GM23248 (cell line): Measurements from ENCODE around the gene VWA2. TPM values are rescaled to one million over a fixed set of nuclear protein-coding genes. Genes with fewer than 3 reads are reported as not detected.

Experiments used
- DNase-seq: peaks from one replicate; pipeline ENCODE4 v3.0.0-alpha.2; 2015
- H2AFZ ChIP-seq: fragments of 200-600 bp; sonication (generic); 2 replicates; pipeline ENCODE4 v1.6.1; 2016; ENCODE audit warnings: antibody characterized with exemption
- H3F3A ChIP-seq: fragments of 200-600 bp; sonication (generic); 2 replicates; pipeline ENCODE4 v1.6.1; 2016; ENCODE audit warnings: mild to moderate bottlenecking, antibody characterized with exemption, mixed run types; ENCODE audit not compliant: insufficient read depth
- H3K27ac ChIP-seq: fragments of 200-600 bp; sonication (generic); 2 replicates; pipeline ENCODE4 v1.5.1; 2016; ENCODE audit warnings: mild to moderate bottlenecking
- H3K27me3 ChIP-seq: fragments of 200-600 bp; sonication (generic); replicated peaks from 2 replicates; pipeline ENCODE4 v1.6.1; 2016; ENCODE audit warnings: mild to moderate bottlenecking; ENCODE audit not compliant: insufficient read depth
- H3K36me3 ChIP-seq: fragments of 200-600 bp; sonication (generic); 2 replicates; pipeline ENCODE4 v1.6.1; 2016; ENCODE audit warnings: low read depth, mild to moderate bottlenecking
- H3K4me1 ChIP-seq: fragments of 200-600 bp; sonication (generic); 2 replicates; pipeline ENCODE4 v1.6.1; 2016; ENCODE audit warnings: mild to moderate bottlenecking; ENCODE audit not compliant: insufficient read depth
- H3K4me2 ChIP-seq: fragments of 200-600 bp; sonication (generic); one replicate; pipeline ENCODE4 v1.6.1; 2016; ENCODE audit warnings: mild to moderate bottlenecking; ENCODE audit not compliant: unreplicated experiment
- H3K4me3 ChIP-seq: fragments of 200-600 bp; sonication (generic); 2 replicates; pipeline ENCODE4 v1.5.1; 2016; ENCODE audit warnings: mild to moderate bottlenecking
- H3K79me2 ChIP-seq: fragments of 200-600 bp; sonication (generic); 2 replicates; pipeline ENCODE4 v1.6.1; 2016; ENCODE audit warnings: mild to moderate bottlenecking; ENCODE audit not compliant: insufficient read depth
- H3K9ac ChIP-seq: fragments of 200-600 bp; sonication (generic); 2 replicates; pipeline ENCODE4 v1.6.1; 2016; ENCODE audit warnings: mild to moderate bottlenecking
- H3K9me2 ChIP-seq: fragments of 200-600 bp; sonication (generic); 2 replicates; pipeline ENCODE4 v1.6.1; 2016; ENCODE audit warnings: mixed run types, mild to moderate bottlenecking, moderate library complexity; ENCODE audit not compliant: insufficient read depth
- H3K9me3 ChIP-seq: fragments of 200-600 bp; sonication (generic); one replicate; pipeline ENCODE4 v1.6.1; 2017; ENCODE audit warnings: low read depth
- H4K20me1 ChIP-seq: fragments of 200-600 bp; sonication (generic); 2 replicates; pipeline ENCODE4 v1.6.0; 2016; ENCODE audit not compliant: insufficient read depth
- EZH2 ChIP-seq: fragments of 200-600 bp; sonication (generic); IDR thresholded peaks from 2 replicates; pipeline ENCODE4 v1.6.1; 2018; ENCODE audit warnings: antibody characterized with exemption, mild to moderate bottlenecking; ENCODE audit not compliant: insufficient read depth, poor library complexity, severe bottlenecking
- EZH2phosphoT487 ChIP-seq: fragments of 200-600 bp; sonication (generic); IDR thresholded peaks from 2 replicates; pipeline ENCODE4 v1.6.1; 2018; ENCODE audit warnings: antibody characterized with exemption, moderate library complexity, mild to moderate bottlenecking, low read depth; ENCODE audit not compliant: insufficient read depth
- WGBS, 2 experiments: methylation state at CpG; one replicate each; pipeline ENCODE4 v1.1.6; 2015 to 2017; ENCODE audit warnings: low lambda C conversion rate in 2 of 2, low coverage in 1 of 2; ENCODE audit errors: missing lambda C conversion rate in 2 of 2; 5-methylcytosine and 5-hydroxymethylcytosine counted together
- in situ Hi-C: fragments of 300-500 bp; cut with MboI; formaldehyde crosslinking; loops from 2 replicates; pipeline ENCODE4 v1.15.0; 2020
- polyA plus RNA-seq: library from polyadenylated mRNA; unstranded; fragments of >200 nt; fragmentation: Nextera tagmentation; extraction: Ambion mirVana; gene quantifications from 2 replicates; pipeline ENCODE4 v1.2.1, GENCODE V29; 2016
- total RNA-seq: library from RNA; depleted of rRNA; stranded (reverse); fragments of >200 nt; shearing (Covaris generic); gene quantifications from 2 replicates; pipeline ENCODE4 v1.2.3, GENCODE V29; 2014

The VWA2 gene
- total and polyA plus RNA-seq, 2 experiments from 2014 or later: not detected

DNA sequence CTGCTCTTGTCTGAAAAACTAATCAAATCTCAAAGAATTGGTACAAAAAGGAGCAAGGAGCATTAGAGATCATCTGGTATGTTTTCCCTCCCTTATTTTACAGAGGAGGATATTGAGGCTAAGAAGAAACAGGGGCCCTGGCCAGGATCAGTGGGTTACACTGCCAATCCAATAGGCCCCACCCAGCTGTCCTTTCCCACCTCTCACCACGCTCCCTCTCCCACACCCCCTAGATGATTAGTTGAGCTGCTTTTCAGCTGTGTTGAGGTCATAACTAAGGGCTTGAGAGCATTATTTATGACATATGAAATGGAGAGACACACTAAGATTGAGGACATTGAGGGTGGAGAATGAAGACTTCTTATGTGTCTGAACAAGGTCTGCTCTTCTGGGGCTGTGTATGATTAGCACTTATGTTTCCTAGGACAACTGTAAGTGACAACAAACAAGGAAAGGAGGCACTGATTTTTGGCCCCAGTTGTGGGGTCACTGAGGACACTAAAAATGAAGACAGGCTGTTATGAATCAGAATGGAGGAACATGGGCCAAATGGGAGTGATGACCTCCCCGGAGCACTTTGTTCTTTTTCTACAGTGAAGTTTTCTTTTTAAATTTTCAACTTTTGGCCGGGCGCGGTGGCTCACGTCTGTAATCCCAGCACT lies 26.5 kb downstream of the VWA2 start:
- Histone ChIP-seq H3K36me3 (no peaks in the 10 kb centered on the region), H3K4me3 (no peak overlapping the region), H3K9ac (no peak overlapping the region), H2AFZ (no peak overlapping the region), H3F3A (peaks cover 20% of the 10 kb centered on the region), H3K27ac (no peak overlapping the region), H3K27me3 (no peaks in the 10 kb centered on the region), H3K4me2 (peak overlapping the region; percentile 33), H3K79me2 (no peaks in the 10 kb centered on the region), H4K20me1 (no peaks in the 10 kb centered on the region), H3K9me2 (no peaks in the 10 kb centered on the region), H3K9me3 (no peaks in the 10 kb centered on the region), H3K4me1 (peaks cover 24% of the 10 kb centered on the region)
- WGBS, 2 experiments: 20 to 30% methylated on average over 6 of the region's 6 CpGs
- TF ChIP-seq EZH2phosphoT487 (no peak), EZH2 (no peak)
- DNase-seq: peak; percentile 60
- in situ Hi-C loops: no loop called here

DNA sequence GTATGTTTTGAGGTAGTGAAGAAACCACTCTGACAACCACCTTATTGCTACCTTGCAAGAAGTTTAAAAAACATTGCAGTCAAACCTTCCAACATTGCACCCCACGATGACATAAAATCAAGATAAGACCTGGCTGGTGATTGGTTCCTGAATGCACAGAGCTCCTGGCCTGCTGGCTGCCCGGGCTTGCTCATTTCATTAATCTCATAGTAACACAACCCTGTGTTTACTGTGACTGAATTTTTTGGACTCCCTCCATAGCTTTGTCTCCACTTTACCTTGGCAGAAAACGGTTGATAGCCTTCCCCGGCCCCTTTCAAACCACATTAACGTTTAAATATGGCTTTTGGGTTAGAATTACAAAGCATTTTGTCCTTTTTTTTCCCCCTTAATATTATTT lies 27.5 kb downstream of the VWA2 start:
- DNase-seq: peak; percentile 46
- no peak overlapping the region for H2AFZ ChIP-seq

DNA sequence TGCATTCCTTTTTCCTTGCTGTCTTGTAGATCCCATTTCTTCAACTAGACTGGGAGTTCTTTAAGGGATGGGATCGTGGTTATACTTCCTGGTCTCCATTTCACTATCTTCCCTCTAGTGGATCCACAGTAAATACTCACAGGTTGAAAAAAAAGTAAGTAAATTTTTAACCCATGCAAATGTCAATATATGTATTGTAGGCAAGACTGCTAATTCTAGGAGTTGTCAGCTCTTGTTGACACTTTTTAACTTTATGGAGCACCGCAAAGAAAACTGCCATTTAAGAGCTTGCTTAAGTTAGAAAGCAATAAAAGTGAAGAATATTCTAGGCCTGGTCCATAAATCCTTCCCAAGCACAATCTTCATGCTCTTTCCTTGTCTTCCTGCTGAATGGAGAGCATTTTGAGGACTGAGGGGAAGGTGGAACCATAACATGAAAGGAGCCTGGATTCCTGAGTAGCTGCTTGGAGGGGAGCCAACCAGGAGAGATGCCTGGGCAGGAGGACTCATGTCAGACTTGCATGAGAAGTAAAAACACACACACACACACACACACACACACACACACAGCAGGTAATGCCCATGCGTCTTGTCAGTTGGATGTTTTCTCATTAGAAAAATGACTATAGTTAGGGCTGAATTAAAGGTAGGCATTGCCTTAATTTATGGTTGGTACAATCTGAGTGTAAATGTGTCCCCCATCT lies 32.2 kb downstream of the VWA2 start:
- in situ Hi-C loops: no loop called here
- peak; percentile 41 for DNase-seq
- Histone ChIP-seq H3F3A (peaks cover 18% of the 10 kb centered on the region), H3K4me3 (no peak overlapping the region), H3K27ac (0 out of 2 replicates have a peak overlapping the region, but pooled peaks have one; percentile 6), H3K9ac (no peak overlapping the region), H3K9me3 (no peaks in the 10 kb centered on the region), H3K9me2 (no peaks in the 10 kb centered on the region), H3K79me2 (no peaks in the 10 kb centered on the region), H3K27me3 (peaks cover 10% of the 10 kb centered on the region; the same call in 1 of the 2 replicates), H3K4me1 (peaks cover 18% of the 10 kb centered on the region), H3K4me2 (peak overlapping the region; percentile 20), H4K20me1 (no peaks in the 10 kb centered on the region), H3K36me3 (no peaks in the 10 kb centered on the region), H2AFZ (no peak overlapping the region)
- TF ChIP-seq EZH2 (no peak), EZH2phosphoT487 (no peak)
- 82 to 87% methylated on average over 3 of the region's 3 CpGs for whole genome bisulfite sequencing, 2 experiments

More for the DNA sequence above, 27.5 kb downstream of the VWA2 start:
- no peak for TF ChIP-seq EZH2phosphoT487
- TF ChIP-seq EZH2: no peak
- Histone ChIP-seq H4K20me1 (no peaks in the 10 kb centered on the region), H3F3A (peaks cover 21% of the 10 kb centered on the region), H3K4me3 (no peak overlapping the region), H3K9ac (no peak overlapping the region), H3K4me1 (peaks cover 23% of the 10 kb centered on the region), H3K36me3 (no peaks in the 10 kb centered on the region), H3K9me2 (no peaks in the 10 kb centered on the region), H3K4me2 (no peak overlapping the region), H3K27me3 (no peaks in the 10 kb centered on the region), H3K27ac (no peak overlapping the region), H3K79me2 (no peaks in the 10 kb centered on the region), H3K9me3 (no peaks in the 10 kb centered on the region)
- 51 to 54% methylated on average over 5 of the region's 5 CpGs for WGBS, 2 experiments
- in situ Hi-C loops: no loop called here

DNA sequence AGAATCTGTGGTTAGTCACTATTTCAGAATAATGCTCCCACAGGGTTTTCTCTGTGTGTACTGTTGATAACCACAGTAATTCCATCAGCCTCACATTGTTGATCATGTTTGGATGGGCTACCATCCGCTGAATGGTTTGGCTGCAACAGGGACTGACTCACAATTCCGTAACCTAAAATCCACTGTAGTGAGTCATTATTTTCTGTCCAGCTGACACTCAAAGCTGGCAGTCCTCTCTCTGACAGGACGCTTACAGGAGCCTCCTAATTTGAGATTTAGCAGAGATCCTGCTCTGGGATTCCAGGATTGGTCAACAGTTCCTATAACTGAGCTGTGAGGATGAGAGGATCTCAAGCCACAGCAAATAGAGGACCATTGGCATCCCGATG lies 32.7 kb downstream of the VWA2 start:
- no peaks in the 10 kb centered on the region for H3K9me2 ChIP-seq
- H3K27me3 ChIP-seq: peaks cover 10% of the 10 kb centered on the region; the same call in 1 of the 2 replicates
- no peak overlapping the region for H3K27ac ChIP-seq
- no peaks in the 10 kb centered on the region for H4K20me1 ChIP-seq
- in situ Hi-C loops: no loop called here
- peaks cover 15% of the 10 kb centered on the region for H3K4me1 ChIP-seq
- H3F3A ChIP-seq: peaks cover 18% of the 10 kb centered on the region
- H3K4me3 ChIP-seq: no peak overlapping the region
- no peak overlapping the region for H3K9ac ChIP-seq
- peak; percentile 92 for TF ChIP-seq EZH2phosphoT487
- no peak for TF ChIP-seq EZH2
- WGBS, 2 experiments: 0 to 1% methylated on average over 4 of the region's 4 CpGs
- no peaks in the 10 kb centered on the region for H3K79me2 ChIP-seq
- H3K36me3 ChIP-seq: no peaks in the 10 kb centered on the region
- H3K9me3 ChIP-seq: no peaks in the 10 kb centered on the region
- H2AFZ ChIP-seq: no peak overlapping the region
- peak; percentile 95 for DNase-seq
- peak overlapping the region; percentile 28 for H3K4me2 ChIP-seq
